Hippocampal formation (tissue), 2 donors: ENCODE measurements around the gene CX3CL1.
A peak's percentile ranks its signal among the peaks of the same experiment; 100 is the strongest.
"Not testable (repeated sequence)": the region's sequence is repeated elsewhere in the genome, so short reads cannot be mapped to it uniquely, and the experiment has no call there.

Experiments used
- DNase-seq, 2 donors: peaks; one replicate each; lab custom pipeline; 2025; lab: John Stamatoyannopoulos, UW

CX3CL1 gene

GRCh38 chr16:57372372-57373116 lies at the start of gene CX3CL1:
Gene CX3CL1 (plus strand): TSS chr16:57372490. CDS start chr16:57372569, 79 bp downstream.
- peak; percentile 64 to 74 for DNase-seq

GRCh38 chr16:57324749-57325148 lies 47.5 kb upstream of the CX3CL1 start:
- no peak for DNase-seq

- no peak for DNase-seq
Observed at GRCh38 chr16:57325458-57325857, 46.8 kb upstream of the CX3CL1 start.

GRCh38 chr16:57329718-57330327 lies 42.5 kb upstream of the CX3CL1 start:
- DNase-seq: no peak

- DNase-seq: no peak
Observed at GRCh38 chr16:57331355-57331754, 40.9 kb upstream of the CX3CL1 start.

GRCh38 chr16:57333402-57333801 lies 38.9 kb upstream of the CX3CL1 start:
- DNase-seq: no peak

- DNase-seq: no peak
Observed at GRCh38 chr16:57335366-57335765, 36.9 kb upstream of the CX3CL1 start.

GRCh38 chr16:57341062-57341440 lies 31.2 kb upstream of the CX3CL1 start:
- DNase-seq: no peak

GRCh38 chr16:57341441-57342303 lies 30.6 kb upstream of the CX3CL1 start:
- DNase-seq: no peak

GRCh38 chr16:57342606-57343005 lies 29.7 kb upstream of the CX3CL1 start:
- not testable (repeated sequence) for DNase-seq

- no peak for DNase-seq
Observed at GRCh38 chr16:57343221-57343620, 29.1 kb upstream of the CX3CL1 start.

GRCh38 chr16:57344094-57344493 lies 28.2 kb upstream of the CX3CL1 start:
- not testable (repeated sequence) for DNase-seq

GRCh38 chr16:57345021-57345420 lies 27.3 kb upstream of the CX3CL1 start:
- no peak for DNase-seq

GRCh38 chr16:57345666-57346204 lies 26.6 kb upstream of the CX3CL1 start:
- no peak for DNase-seq

- no peak for DNase-seq
Observed at GRCh38 chr16:57347858-57348257, 24.4 kb upstream of the CX3CL1 start.

- no peak for DNase-seq
Observed at GRCh38 chr16:57348327-57348726, 24.0 kb upstream of the CX3CL1 start.

- DNase-seq: no peak
Observed at GRCh38 chr16:57349212-57350031, 22.9 kb upstream of the CX3CL1 start.

GRCh38 chr16:57352636-57353047 lies 19.6 kb upstream of the CX3CL1 start:
- no peak for DNase-seq

- DNase-seq: no peak
Observed at GRCh38 chr16:57354311-57354710, 18.0 kb upstream of the CX3CL1 start.

GRCh38 chr16:57355898-57356414 lies 16.3 kb upstream of the CX3CL1 start:
- DNase-seq: no peak

GRCh38 chr16:57356547-57356946 lies 15.7 kb upstream of the CX3CL1 start:
- DNase-seq: no peak
